Keratinocyte (primary cell): ENCODE results near the gene AP4M1. TPM values are rescaled to one million over a fixed set of nuclear protein-coding genes. Genes with fewer than 3 reads are reported as not detected.

Experiments used
- DNase-seq: peaks from one replicate; pipeline ENCODE4 v3.0.0-alpha.2; 2011; ENCODE audit warnings: low read depth, missing footprints, low spot score
- FAIRE-seq: peaks from 2 replicates; lab custom pipeline; 2011; peaks lifted over from hg19 to GRCh38; lab: Jason Lieb, UNC
- H2AFZ ChIP-seq: 2 replicates; pipeline ENCODE4 v1.6.0; 2012; ENCODE audit warnings: low read length, control low read depth, inconsistent platforms; ENCODE audit not compliant: control insufficient read depth
- H3K27ac ChIP-seq: 2 replicates; pipeline ENCODE4 v1.5.1; 2011; ENCODE audit warnings: low read length; ENCODE audit not compliant: control insufficient read depth, insufficient read depth
- H3K27me3 ChIP-seq: 3 replicates; pipeline ENCODE4 v1.6.0; 2011; ENCODE audit warnings: low read length; ENCODE audit not compliant: control insufficient read depth, insufficient read depth; ENCODE audit errors: extremely low read depth
- H3K36me3 ChIP-seq, 2 experiments: 2 replicates in 1 of 2; 3 replicates in 1 of 2; pipeline ENCODE4 v1.5.1; 2011; ENCODE audit warnings: low read length in 2 of 2, mild to moderate bottlenecking in 1 of 2; ENCODE audit not compliant: control insufficient read depth in 2 of 2, insufficient read depth in 2 of 2; ENCODE audit errors: extremely low read depth in 1 of 2
- H3K4me1 ChIP-seq: 3 replicates; pipeline ENCODE4 v1.5.1; 2011; ENCODE audit warnings: low read length; ENCODE audit not compliant: control insufficient read depth, insufficient read depth; ENCODE audit errors: extremely low read depth
- H3K4me2 ChIP-seq: 3 replicates; pipeline ENCODE4 v1.6.0; 2011; ENCODE audit warnings: low read depth, low read length; ENCODE audit not compliant: control insufficient read depth, insufficient read depth; ENCODE audit errors: extremely low read depth
- H3K4me3 ChIP-seq, 3 experiments: fragments of 200-600 bp in 1 of 3; sonication (generic) in 1 of 3; 2 replicates in 2 of 3; 3 replicates in 1 of 3; pipeline ENCODE4 v1.5.1; 2011 to 2016; ENCODE audit warnings: low read length in 3 of 3, mild to moderate bottlenecking in 3 of 3, control low read depth in 2 of 3, inconsistent platforms in 1 of 3, low read depth in 1 of 3, mixed read lengths in 1 of 3, mixed run types in 1 of 3, moderate library complexity in 1 of 3; ENCODE audit not compliant: control insufficient read depth in 2 of 3, insufficient read depth in 2 of 3; ENCODE audit errors: extremely low read depth in 1 of 3
- H3K79me2 ChIP-seq: 2 replicates; pipeline ENCODE4 v1.6.0; 2012; ENCODE audit warnings: low read length; ENCODE audit not compliant: control insufficient read depth, insufficient read depth
- H3K9ac ChIP-seq: 3 replicates; pipeline ENCODE4 v1.6.0; 2011; ENCODE audit warnings: low read length; ENCODE audit not compliant: control insufficient read depth, insufficient read depth; ENCODE audit errors: extremely low read depth
- H3K9me1 ChIP-seq: 3 replicates; pipeline ENCODE4 v1.6.0; 2011; ENCODE audit warnings: low read length; ENCODE audit not compliant: control insufficient read depth, insufficient read depth; ENCODE audit errors: extremely low read depth
- H3K9me3 ChIP-seq: 2 replicates; pipeline ENCODE4 v1.5.1; 2012; ENCODE audit warnings: low read depth, low read length; ENCODE audit not compliant: control insufficient read depth
- H4K20me1 ChIP-seq: 3 replicates; pipeline ENCODE4 v1.6.0; 2011; ENCODE audit warnings: low read length; ENCODE audit not compliant: control insufficient read depth, insufficient read depth; ENCODE audit errors: extremely low read depth
- EZH2 ChIP-seq: IDR thresholded peaks from one replicate; pipeline ENCODE4 v1.6.1; 2012; ENCODE audit warnings: inconsistent platforms, mild to moderate bottlenecking, low read length, moderate library complexity
- dilution Hi-C: fragments of 300-500 bp; cut with MboI; formaldehyde crosslinking; loops from one replicate; pipeline ENCODE4 v1.7.0; 2020; ENCODE audit warnings: low sequenced_read_pairs; ENCODE audit not compliant: extremely low pct_ligation_motif_present
- polyA plus RNA-seq, 5 experiments: library from polyadenylated mRNA; depleted of rRNA in 3 of 5; stranded (reverse) in 3 of 5; stranded (forward) in 1 of 5; unstranded in 1 of 5; fragments of >200 nt; gene quantifications; 1 replicate in 1 of 5; 2 replicates in 3 of 5; 3 replicates in 1 of 5; pipeline versions ENCODE4 v1.2.1 to v1.2.3, GENCODE V29; 2011 to 2012; ENCODE audit warnings: missing spikeins in 2 of 5, low read depth in 1 of 5, low replicate concordance in 1 of 5
- TF ChIP-seq, protein P1 (sequence below), 3 experiments: IDR thresholded peaks in 1 of 3; conservative IDR thresholded peaks in 1 of 3; optimal IDR thresholded peaks in 1 of 3; 2 replicates in 2 of 3; 3 replicates in 1 of 3; pipeline versions ENCODE3 to v1.5.1; 2011; ENCODE audit warnings: low read length in 3 of 3, mild to moderate bottlenecking in 3 of 3, moderate library complexity in 2 of 3, control low read depth in 1 of 3, inconsistent platforms in 1 of 3; ENCODE audit not compliant: insufficient read depth in 2 of 3; ENCODE audit errors: extremely low read depth in 1 of 3

Gene AP4M1
- polyA plus RNA-seq, 1 donor (not counting 4 experiments of a cell fraction or from before 2014, with no cell fraction given), result 14.2 TPM

DNA sequence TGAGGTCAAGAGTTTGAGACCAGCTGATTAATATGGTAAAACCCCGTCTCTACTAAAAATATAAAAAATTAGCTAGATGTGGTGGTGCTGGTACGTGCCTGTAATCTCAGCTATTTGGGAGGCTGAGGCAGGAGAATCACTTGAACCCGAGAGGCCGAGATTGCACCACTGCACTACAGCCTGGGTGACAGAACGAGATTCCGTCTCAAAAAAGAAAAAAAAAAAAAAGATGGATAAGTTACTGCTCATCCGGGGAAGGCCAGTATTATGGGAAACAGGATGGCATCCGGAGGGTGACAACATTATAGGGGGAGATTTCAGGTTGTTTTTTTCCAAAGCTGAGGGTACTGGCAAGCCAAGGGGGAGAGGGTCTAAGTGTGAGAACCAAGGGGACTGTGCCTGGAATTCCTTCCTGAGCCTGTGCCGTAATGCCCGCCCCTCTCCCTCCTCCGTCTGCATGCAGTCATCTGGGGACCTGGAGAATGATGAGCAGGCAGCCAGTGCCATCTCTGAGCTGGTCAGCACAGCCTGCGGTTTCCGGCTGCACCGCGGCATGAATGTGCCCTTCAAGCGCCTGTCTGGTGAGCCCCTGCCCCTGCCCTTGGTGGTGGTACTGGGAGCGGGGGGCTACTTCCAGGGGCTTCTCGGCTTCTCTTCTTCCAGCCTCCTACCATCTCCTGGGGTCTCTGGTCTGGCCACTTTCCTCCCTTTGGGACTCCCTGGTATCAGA lies 51.7 kb downstream of the AP4M1 start:
- Histone ChIP-seq H3K27me3 (no peaks in the 10 kb centered on the region), H4K20me1 (peaks cover 7% of the 10 kb centered on the region)

GRCh38 chr7:100153708-100154535 lies 52.5 kb downstream of the AP4M1 start:
- Histone ChIP-seq H3K9me3 (no peaks in the 10 kb centered on the region), H3K9ac (no peak overlapping the region), H3K4me2 (no peak overlapping the region), H4K20me1 (peaks cover 7% of the 10 kb centered on the region), H3K27me3 (no peaks in the 10 kb centered on the region), H3K4me1 (peaks cover 29% of the 10 kb centered on the region), H2AFZ (no peak overlapping the region), H3K27ac (no peak overlapping the region), H3K36me3 (peaks cover 16 to 28% of the 10 kb centered on the region in 2 experiments), H3K79me2 (peaks cover 17% of the 10 kb centered on the region), H3K9me1 (no peaks in the 10 kb centered on the region), H3K4me3 (no peak overlapping the region)
- TF ChIP-seq, protein P1, sequence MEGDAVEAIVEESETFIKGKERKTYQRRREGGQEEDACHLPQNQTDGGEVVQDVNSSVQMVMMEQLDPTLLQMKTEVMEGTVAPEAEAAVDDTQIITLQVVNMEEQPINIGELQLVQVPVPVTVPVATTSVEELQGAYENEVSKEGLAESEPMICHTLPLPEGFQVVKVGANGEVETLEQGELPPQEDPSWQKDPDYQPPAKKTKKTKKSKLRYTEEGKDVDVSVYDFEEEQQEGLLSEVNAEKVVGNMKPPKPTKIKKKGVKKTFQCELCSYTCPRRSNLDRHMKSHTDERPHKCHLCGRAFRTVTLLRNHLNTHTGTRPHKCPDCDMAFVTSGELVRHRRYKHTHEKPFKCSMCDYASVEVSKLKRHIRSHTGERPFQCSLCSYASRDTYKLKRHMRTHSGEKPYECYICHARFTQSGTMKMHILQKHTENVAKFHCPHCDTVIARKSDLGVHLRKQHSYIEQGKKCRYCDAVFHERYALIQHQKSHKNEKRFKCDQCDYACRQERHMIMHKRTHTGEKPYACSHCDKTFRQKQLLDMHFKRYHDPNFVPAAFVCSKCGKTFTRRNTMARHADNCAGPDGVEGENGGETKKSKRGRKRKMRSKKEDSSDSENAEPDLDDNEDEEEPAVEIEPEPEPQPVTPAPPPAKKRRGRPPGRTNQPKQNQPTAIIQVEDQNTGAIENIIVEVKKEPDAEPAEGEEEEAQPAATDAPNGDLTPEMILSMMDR (optimal IDR thresholded peaks at IDR 0.05 in 1 of 3, IDR thresholded peaks at IDR 0.05 in 1 of 3, conservative IDR thresholded peaks at IDR 0.05 in 1 of 3; ENCODE audit: extremely low read depth in 1 of 3, insufficient read depth in 2 of 3, low read length in 3 of 3), result no peak
- no peak for TF ChIP-seq EZH2
- FAIRE-seq (no peak), DNase-seq (no peak)
- dilution Hi-C loops, result no loop called here

More for the DNA sequence above, 51.7 kb downstream of the AP4M1 start:
- no peak for DNase-seq
- no peaks in the 10 kb centered on the region for H3K9me1 ChIP-seq
- H3K36me3 ChIP-seq, result peaks cover 16 to 28% of the 10 kb centered on the region in 2 experiments
- H3K9ac ChIP-seq, result no peak overlapping the region
- peaks cover 30% of the 10 kb centered on the region for H3K4me1 ChIP-seq
- no peak overlapping the region for H3K4me2 ChIP-seq
- no peak overlapping the region for H3K27ac ChIP-seq
- no peak for TF ChIP-seq EZH2
- no peak for FAIRE-seq
- no peak overlapping the region for H2AFZ ChIP-seq
- H3K79me2 ChIP-seq, result peaks cover 19% of the 10 kb centered on the region
- H3K9me3 ChIP-seq, result no peaks in the 10 kb centered on the region
- dilution Hi-C loops, result no loop called here
- H3K4me3 ChIP-seq, result no peak overlapping the region
